ENCODE data around the gene GLB1L. TPM values are rescaled to one million over a fixed set of nuclear protein-coding genes. Genes with fewer than 3 reads are reported as not detected.
A peak's percentile ranks its signal among the peaks of the same experiment; 100 is the strongest.
"Not testable (repeated sequence)": the region's sequence is repeated elsewhere in the genome, so short reads cannot be mapped to it uniquely, and the experiment has no call there.

Gene GLB1L
- total RNA-seq, 2 donors from 2014 or later, result 3.1 to 11.2 TPM

DNA sequence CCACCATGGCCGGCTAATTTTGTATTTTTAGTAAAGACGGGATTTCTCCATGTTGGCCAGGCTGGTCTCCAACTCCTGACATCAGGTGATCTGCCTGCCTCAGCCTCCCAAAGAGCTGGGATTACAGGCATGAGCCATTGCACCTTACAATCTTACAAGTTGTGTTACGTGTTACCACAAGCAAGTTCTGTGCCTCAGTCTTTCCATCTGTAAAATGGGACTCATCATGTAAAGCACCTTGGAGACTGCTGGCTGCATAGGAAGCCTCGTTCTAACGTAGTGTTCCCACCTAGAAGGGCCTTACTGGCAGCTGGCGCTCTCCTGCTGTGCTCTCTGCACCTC is 43.9 kb upstream of the GLB1L start:
- Histone ChIP-seq H3K4me3 (no peak overlapping the region), H3K36me3 (replicated peaks in 1 of 2; ENCODE audit: insufficient read depth in 1 of 2, low read depth in 2 of 2) (peaks cover 0 to 7% of the 10 kb centered on the region in 2 donors), H3K4me1 (peaks cover 2% of the 10 kb centered on the region), H3K9me3 (no peaks in the 10 kb centered on the region), H3K27ac (no peak overlapping the region), H3K27me3 (no peaks in the 10 kb centered on the region)
- no peak for TF ChIP-seq POLR2A (IDR thresholded peaks at IDR 0.05)
- TF ChIP-seq, protein P1, sequence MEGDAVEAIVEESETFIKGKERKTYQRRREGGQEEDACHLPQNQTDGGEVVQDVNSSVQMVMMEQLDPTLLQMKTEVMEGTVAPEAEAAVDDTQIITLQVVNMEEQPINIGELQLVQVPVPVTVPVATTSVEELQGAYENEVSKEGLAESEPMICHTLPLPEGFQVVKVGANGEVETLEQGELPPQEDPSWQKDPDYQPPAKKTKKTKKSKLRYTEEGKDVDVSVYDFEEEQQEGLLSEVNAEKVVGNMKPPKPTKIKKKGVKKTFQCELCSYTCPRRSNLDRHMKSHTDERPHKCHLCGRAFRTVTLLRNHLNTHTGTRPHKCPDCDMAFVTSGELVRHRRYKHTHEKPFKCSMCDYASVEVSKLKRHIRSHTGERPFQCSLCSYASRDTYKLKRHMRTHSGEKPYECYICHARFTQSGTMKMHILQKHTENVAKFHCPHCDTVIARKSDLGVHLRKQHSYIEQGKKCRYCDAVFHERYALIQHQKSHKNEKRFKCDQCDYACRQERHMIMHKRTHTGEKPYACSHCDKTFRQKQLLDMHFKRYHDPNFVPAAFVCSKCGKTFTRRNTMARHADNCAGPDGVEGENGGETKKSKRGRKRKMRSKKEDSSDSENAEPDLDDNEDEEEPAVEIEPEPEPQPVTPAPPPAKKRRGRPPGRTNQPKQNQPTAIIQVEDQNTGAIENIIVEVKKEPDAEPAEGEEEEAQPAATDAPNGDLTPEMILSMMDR (IDR thresholded peaks at IDR 0.05), result no peak
- intact Hi-C loops (cut with DNase I), result loop anchor here (5.0 kb wide), 1 partner anchor 117 kb away; the partner anchor contains the start of gene SLC23A3
- WGBS, 2 donors, result 69 to 81% methylated on average over 6 of the region's 6 CpGs
- ATAC-seq (no peak), DNase-seq (no peak)

DNA sequence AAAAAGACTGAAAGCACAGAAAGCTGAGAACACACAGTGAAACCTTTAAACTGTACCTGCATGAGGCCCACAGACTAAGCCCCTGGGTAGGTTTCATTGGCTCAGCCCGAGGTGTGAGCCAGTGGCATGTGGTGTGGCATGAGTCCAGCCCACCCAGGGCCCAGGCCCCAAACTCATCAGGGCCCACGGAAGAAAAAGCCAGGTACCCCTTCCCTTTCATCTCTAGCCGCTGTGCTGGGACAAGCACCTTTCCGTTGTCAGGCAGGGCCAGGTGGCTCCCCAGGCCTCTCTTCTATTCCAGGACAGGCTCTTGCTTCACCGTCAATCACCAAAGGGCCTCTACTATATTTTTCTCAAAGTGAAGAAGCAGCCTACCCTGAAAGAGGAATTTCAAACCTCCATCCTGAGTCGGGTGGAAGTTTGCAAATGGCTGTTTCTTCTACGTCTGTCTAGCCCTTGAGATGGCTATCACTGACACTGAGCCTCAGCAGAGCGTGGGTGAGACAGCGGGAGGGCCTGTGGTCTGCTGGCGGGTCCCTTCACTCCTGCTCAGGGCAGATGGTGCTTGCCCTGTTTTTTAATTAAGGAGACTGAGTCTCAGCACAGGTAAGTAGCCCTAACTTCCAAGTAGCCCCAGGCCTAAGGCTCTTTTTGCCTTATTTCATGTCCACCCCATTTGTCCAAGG is 42.5 kb upstream of the GLB1L start:
- DNase-seq (no peak), ATAC-seq (no peak)
- H3K27me3 ChIP-seq, result no peaks in the 10 kb centered on the region
- intact Hi-C loops (cut with DNase I), result loop anchor here (5.0 kb wide), 1 partner anchor 115 kb away; the partner anchor contains the start of gene SLC23A3
- no peak for TF ChIP-seq POLR2A (IDR thresholded peaks at IDR 0.05)
- TF ChIP-seq, protein P1 (IDR thresholded peaks at IDR 0.05), result no peak
- no peaks in the 10 kb centered on the region for H3K4me1 ChIP-seq
- peaks cover 0 to 13% of the 10 kb centered on the region in 2 donors for H3K36me3 ChIP-seq (replicated peaks in 1 of 2; ENCODE audit: insufficient read depth in 1 of 2, low read depth in 2 of 2)
- H3K27ac ChIP-seq, result no peak overlapping the region
- WGBS, 2 donors, result 68 to 79% methylated on average over 8 to 10 of the region's 10 CpGs
- H3K4me3 ChIP-seq, result no peak overlapping the region
- H3K9me3 ChIP-seq, result no peaks in the 10 kb centered on the region

DNA sequence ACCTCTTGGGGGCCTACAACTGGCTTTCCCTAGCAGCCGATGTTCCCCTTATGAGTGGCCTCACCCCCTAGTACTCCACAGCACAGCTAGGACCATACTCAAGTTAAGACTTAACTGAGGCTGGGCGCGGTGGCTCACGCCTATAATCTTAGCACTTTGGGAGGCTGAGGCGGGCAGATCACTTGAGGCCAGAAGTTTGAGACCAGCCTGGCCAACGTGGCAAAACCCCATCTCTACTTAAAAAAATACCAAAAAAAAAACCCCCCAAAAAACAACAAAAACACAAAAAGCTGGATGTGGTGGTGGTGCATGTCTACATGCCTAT is 41.8 kb upstream of the GLB1L start:
- H3K27me3 ChIP-seq, H3K4me3 ChIP-seq, DNase-seq, H3K9me3 ChIP-seq, H3K27ac ChIP-seq, ATAC-seq, H3K4me1 ChIP-seq: not testable (repeated sequence)
- intact Hi-C loops (cut with DNase I), result loop anchor here (5.0 kb wide), 1 partner anchor 115 kb away; the partner anchor contains the start of gene SLC23A3
- peaks cover 0 to 17% of the 10 kb centered on the region in 2 donors for H3K36me3 ChIP-seq (replicated peaks in 1 of 2; ENCODE audit: insufficient read depth in 1 of 2, low read depth in 2 of 2)
- WGBS, 2 donors, result 81 to 89% methylated on average over 6 of the region's 6 CpGs

DNA sequence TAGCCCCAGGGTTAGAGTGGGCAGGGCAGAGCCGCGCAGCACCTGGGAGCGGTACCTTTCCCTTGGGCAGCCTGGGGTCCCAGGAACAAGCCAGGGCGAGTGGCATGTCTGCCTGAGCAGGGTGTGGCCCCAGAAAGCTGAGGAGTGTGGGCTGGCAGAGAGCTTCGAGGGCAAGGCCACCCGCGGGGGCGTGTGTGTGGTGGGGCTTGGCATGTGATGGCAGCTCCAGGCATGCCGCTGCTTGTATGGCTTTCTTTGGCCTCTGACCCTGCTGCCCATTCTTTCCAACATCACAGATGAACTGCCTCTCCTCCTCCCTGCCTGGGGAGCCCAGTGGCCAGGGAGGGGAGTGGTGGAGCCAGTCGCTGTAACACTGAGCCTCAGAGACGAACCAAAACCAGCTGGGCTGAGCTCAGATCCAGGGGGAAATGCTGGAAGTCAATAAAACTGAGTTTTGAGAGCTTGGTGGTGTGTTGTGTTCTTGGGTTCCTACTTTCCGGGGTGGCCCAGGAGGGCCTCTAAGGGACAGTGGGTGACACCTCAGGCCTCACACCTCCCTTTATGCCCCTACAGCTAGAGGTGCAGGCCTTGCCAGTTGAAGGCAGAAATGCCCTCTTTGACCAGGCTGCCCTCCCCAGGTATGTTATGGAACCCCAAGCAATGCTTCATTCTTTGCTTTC is 41.3 kb upstream of the GLB1L start:
- Histone ChIP-seq H3K27me3 (no peaks in the 10 kb centered on the region), H3K9me3 (no peaks in the 10 kb centered on the region), H3K4me1 (peaks cover under 1% of the 10 kb centered on the region), H3K4me3 (no peak overlapping the region), H3K36me3 (replicated peaks in 1 of 2; ENCODE audit: insufficient read depth in 1 of 2, low read depth in 2 of 2) (peaks cover 0 to 21% of the 10 kb centered on the region in 2 donors), H3K27ac (no peak overlapping the region)
- WGBS, 2 donors, result 72 to 85% methylated on average over 7 to 12 of the region's 12 CpGs
- TF ChIP-seq, protein P1 (IDR thresholded peaks at IDR 0.05), result no peak
- no peak for TF ChIP-seq POLR2A (IDR thresholded peaks at IDR 0.05)
- DNase-seq (peak in 1 of 4 donors; percentile 13), ATAC-seq (no peak)
- intact Hi-C loops (cut with DNase I), result loop anchor here (5.0 kb wide), 1 partner anchor 114 kb away; the partner anchor contains the start of gene SLC23A3

DNA sequence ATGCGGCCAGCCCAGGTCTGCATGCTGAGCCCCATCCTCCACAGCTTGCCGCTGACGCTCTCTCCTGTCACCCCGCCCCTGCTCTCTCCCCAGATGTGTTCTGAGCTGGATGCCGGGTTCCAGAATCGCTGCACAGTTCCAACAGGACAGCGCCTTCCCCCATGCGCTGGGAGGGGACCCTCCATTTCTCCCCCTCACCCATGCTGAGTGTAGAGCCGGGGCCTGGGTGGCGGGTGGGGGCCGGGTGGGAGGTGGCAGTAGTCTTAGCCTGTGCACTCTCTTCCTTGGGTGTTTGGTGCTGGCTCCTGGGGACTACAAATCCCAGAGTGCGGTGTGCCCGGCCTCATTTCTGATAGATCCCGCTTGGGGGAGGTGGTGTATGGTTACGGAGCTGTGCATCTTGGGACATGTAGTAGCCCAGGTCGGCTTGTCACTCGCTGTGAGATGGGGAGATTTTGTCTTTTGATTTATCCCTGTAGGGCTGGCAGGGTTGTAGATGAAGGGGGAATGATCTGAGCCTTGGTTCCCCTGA is 40.7 kb upstream of the GLB1L start:
- Histone ChIP-seq H3K27me3 (no peaks in the 10 kb centered on the region), H3K4me3 (no peak overlapping the region), H3K4me1 (peaks cover 7% of the 10 kb centered on the region), H3K27ac (no peak overlapping the region), H3K36me3 (replicated peaks in 1 of 2; ENCODE audit: insufficient read depth in 1 of 2, low read depth in 2 of 2) (peaks cover 0 to 21% of the 10 kb centered on the region in 2 donors), H3K9me3 (no peaks in the 10 kb centered on the region)
- intact Hi-C loops (cut with DNase I), result loop anchor here (5.0 kb wide), 1 partner anchor 114 kb away; the partner anchor contains the start of gene SLC23A3
- ATAC-seq (no peak), DNase-seq (peak in 1 of 4 donors; percentile 16)
- TF ChIP-seq POLR2A (IDR thresholded peaks at IDR 0.05), result no peak
- TF ChIP-seq, protein P1 (IDR thresholded peaks at IDR 0.05), result no peak
- 81 to 90% methylated on average over 2 to 16 of the region's 17 CpGs for WGBS, 2 donors
